SK-N-SH (cell line): Measurements from ENCODE around the gene PXDN.

Source experiments
- CHD2 ChIP-seq: fragments of 150-350 bp; IDR thresholded peaks from 2 replicates; pipeline ENCODE4 v1.6.1; 2018; ENCODE audit warnings: low read length; ENCODE audit not compliant: partially characterized antibody
- EP300 ChIP-seq, 2 experiments: IDR thresholded peaks; 2 replicates each; pipeline versions ENCODE4 v1.4.0 to v1.6.1; 2012; ENCODE audit warnings: borderline replicate concordance in 1 of 2, low read depth in 1 of 2, low read length in 1 of 2
- EZH2phosphoT487 ChIP-seq: fragments of 200-600 bp; sonication (generic); IDR thresholded peaks from 2 replicates; pipeline ENCODE4 v1.6.1; 2017; ENCODE audit warnings: low read depth, mixed run types, mild to moderate bottlenecking, antibody characterized with exemption, moderate library complexity, borderline replicate concordance
- FOSL2 ChIP-seq: IDR thresholded peaks from 2 replicates; pipeline ENCODE4 v1.4.0; 2012; ENCODE audit warnings: low read depth, mild to moderate bottlenecking, moderate library complexity, borderline replicate concordance
- GABPA ChIP-seq: IDR thresholded peaks from 2 replicates; pipeline ENCODE4 v1.4.0; 2012; ENCODE audit warnings: low read depth, mild to moderate bottlenecking
- JUND ChIP-seq: IDR thresholded peaks from 2 replicates; pipeline ENCODE4 v1.4.0; 2012
- MXI1 ChIP-seq: IDR thresholded peaks from 2 replicates; pipeline ENCODE4 v1.6.1; 2012; ENCODE audit warnings: mild to moderate bottlenecking, low read depth, low read length, improper control_type of control experiment
- RCOR1 ChIP-seq: fragments of 150-350 bp; IDR thresholded peaks from 2 replicates; pipeline ENCODE4 v1.6.1; 2017; ENCODE audit warnings: antibody characterized with exemption, low read length
- RFX5 ChIP-seq: IDR thresholded peaks from 2 replicates; pipeline ENCODE4 v1.6.1; 2012; ENCODE audit warnings: mild to moderate bottlenecking, improper control_type of control experiment, low read length
- TEAD4 ChIP-seq: IDR thresholded peaks from 2 replicates; pipeline ENCODE4 v1.4.0; 2012; ENCODE audit warnings: mild to moderate bottlenecking, borderline replicate concordance; ENCODE audit not compliant: insufficient read depth
- TF ChIP-seq, protein P1 (sequence below): fragments of 200-600 bp; sonication (generic); IDR thresholded peaks from 2 replicates; pipeline ENCODE4 v1.6.1; 2017; ENCODE audit warnings: antibody characterized with exemption, mild to moderate bottlenecking, moderate library complexity
- TF ChIP-seq, protein P2 (sequence below): fragments of 150-350 bp; IDR thresholded peaks from 2 replicates; pipeline ENCODE4 v1.6.1; 2017; ENCODE audit warnings: antibody characterized with exemption, low read length, low read depth, borderline replicate concordance

DNA sequence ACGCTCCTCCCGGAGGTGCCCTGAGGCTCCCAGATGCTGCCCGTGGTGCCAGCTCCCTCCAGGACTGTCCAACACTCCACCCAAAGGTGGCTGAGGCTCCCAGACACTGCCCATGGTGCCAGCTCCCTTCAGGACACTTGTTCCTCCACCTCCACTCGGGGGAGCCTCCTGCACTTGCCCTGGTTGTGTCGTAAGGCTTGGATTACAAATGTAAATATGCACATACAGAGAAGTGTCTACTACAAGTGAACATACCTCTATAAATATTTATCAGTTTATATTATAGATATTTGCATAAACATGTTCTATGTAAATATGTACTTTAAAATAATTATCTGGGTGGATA lies 143.3 kb downstream of the PXDN start:
- TF ChIP-seq EP300 (IDR thresholded peaks at IDR 0.05; ENCODE audit: borderline replicate concordance in 1 of 2, low read depth in 1 of 2, low read length in 1 of 2) (no peak), EZH2phosphoT487 (no peak), RFX5 (no peak), CHD2 (no peak), JUND (no peak), MXI1 (no peak), RCOR1 (no peak), FOSL2 (no peak), GABPA (no peak), TEAD4 (no peak)
- TF ChIP-seq, protein P1, sequence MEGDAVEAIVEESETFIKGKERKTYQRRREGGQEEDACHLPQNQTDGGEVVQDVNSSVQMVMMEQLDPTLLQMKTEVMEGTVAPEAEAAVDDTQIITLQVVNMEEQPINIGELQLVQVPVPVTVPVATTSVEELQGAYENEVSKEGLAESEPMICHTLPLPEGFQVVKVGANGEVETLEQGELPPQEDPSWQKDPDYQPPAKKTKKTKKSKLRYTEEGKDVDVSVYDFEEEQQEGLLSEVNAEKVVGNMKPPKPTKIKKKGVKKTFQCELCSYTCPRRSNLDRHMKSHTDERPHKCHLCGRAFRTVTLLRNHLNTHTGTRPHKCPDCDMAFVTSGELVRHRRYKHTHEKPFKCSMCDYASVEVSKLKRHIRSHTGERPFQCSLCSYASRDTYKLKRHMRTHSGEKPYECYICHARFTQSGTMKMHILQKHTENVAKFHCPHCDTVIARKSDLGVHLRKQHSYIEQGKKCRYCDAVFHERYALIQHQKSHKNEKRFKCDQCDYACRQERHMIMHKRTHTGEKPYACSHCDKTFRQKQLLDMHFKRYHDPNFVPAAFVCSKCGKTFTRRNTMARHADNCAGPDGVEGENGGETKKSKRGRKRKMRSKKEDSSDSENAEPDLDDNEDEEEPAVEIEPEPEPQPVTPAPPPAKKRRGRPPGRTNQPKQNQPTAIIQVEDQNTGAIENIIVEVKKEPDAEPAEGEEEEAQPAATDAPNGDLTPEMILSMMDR, result no peak
- TF ChIP-seq, protein P2, sequence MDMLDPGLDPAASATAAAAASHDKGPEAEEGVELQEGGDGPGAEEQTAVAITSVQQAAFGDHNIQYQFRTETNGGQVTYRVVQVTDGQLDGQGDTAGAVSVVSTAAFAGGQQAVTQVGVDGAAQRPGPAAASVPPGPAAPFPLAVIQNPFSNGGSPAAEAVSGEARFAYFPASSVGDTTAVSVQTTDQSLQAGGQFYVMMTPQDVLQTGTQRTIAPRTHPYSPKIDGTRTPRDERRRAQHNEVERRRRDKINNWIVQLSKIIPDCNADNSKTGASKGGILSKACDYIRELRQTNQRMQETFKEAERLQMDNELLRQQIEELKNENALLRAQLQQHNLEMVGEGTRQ, result no peak
